ENCODE results near the gene ATP13A5.

DNA sequence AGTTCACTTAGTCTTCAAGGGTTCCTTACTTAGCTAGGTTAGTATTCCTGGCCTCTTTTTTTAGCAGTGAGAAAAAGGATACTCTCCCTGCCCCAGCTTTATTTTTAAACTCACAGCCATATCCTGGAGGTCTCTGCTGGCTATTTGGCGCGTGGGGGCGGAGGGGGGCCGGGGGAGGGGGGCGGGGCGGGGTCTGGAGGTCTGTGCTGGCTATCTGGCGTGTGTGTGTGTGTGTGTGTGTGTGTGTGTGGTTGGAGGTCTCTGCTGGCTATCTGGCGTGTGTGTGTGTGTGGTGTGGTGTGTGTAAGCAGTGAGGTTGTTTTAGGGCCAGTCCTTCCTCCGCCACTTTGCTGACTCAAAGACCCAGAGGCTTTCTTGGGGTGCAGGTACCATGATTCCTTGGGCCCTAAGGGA is 138.1 kb downstream of the ATP13A5 start:
- TF ChIP-seq, protein P1, sequence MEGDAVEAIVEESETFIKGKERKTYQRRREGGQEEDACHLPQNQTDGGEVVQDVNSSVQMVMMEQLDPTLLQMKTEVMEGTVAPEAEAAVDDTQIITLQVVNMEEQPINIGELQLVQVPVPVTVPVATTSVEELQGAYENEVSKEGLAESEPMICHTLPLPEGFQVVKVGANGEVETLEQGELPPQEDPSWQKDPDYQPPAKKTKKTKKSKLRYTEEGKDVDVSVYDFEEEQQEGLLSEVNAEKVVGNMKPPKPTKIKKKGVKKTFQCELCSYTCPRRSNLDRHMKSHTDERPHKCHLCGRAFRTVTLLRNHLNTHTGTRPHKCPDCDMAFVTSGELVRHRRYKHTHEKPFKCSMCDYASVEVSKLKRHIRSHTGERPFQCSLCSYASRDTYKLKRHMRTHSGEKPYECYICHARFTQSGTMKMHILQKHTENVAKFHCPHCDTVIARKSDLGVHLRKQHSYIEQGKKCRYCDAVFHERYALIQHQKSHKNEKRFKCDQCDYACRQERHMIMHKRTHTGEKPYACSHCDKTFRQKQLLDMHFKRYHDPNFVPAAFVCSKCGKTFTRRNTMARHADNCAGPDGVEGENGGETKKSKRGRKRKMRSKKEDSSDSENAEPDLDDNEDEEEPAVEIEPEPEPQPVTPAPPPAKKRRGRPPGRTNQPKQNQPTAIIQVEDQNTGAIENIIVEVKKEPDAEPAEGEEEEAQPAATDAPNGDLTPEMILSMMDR (IDR thresholded peaks at IDR 0.05; ENCODE audit: low read depth, low read length) = no peak
- no peak for TF ChIP-seq POLR2A (IDR thresholded peaks at IDR 0.05; ENCODE audit: extremely low read depth, insufficient read length)
- TF ChIP-seq, protein P2, sequence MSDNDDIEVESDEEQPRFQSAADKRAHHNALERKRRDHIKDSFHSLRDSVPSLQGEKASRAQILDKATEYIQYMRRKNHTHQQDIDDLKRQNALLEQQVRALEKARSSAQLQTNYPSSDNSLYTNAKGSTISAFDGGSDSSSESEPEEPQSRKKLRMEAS (IDR thresholded peaks at IDR 0.05; ENCODE audit: low read depth, low read length) = no peak
- TF ChIP-seq MYC (IDR thresholded peaks at IDR 0.05; ENCODE audit: low read depth, low read length) = no peak
